HepG2 (cell line): ENCODE measurements around the gene LAMB3.

ENCODE experiments used
- CBFB ChIP-seq: sonication (generic); formaldehyde crosslinking; IDR thresholded peaks from 2 replicates; pipeline ENCODE4 v1.4.0; 2020; ENCODE audit warnings: missing genetic modification reagents
- ETV6 ChIP-seq: sonication (generic); formaldehyde crosslinking; conservative IDR thresholded peaks from 2 replicates; pipeline ENCODE4 v1.4.0; 2020; ENCODE audit warnings: missing genetic modification reagents
- FOSL1 ChIP-seq: sonication (generic); formaldehyde crosslinking; IDR thresholded peaks from 2 replicates; pipeline ENCODE4 v1.9.0; 2021; ENCODE audit warnings: missing genetic modification reagents, borderline replicate concordance
- FOXA1 ChIP-seq, 2 experiments: fragments of 450-650 bp in 1 of 2; sonication (generic) in 1 of 2; formaldehyde crosslinking in 1 of 2; IDR thresholded peaks; 2 replicates each; pipeline versions ENCODE4 v1.4.0 to v1.6.1; 2016 to 2020; ENCODE audit warnings: missing genetic modification reagents in 1 of 2
- GMEB1 ChIP-seq: sonication (generic); formaldehyde crosslinking; IDR thresholded peaks from 2 replicates; pipeline ENCODE4 v1.5.1; 2020; ENCODE audit warnings: missing genetic modification reagents, mild to moderate bottlenecking, borderline replicate concordance
- LBX2 ChIP-seq: sonication (generic); formaldehyde crosslinking; IDR thresholded peaks from 2 replicates; pipeline ENCODE4 v1.5.0; 2020; ENCODE audit warnings: missing genetic modification reagents, mild to moderate bottlenecking, borderline replicate concordance
- MTA3 ChIP-seq: sonication (generic); formaldehyde crosslinking; IDR thresholded peaks from 2 replicates; pipeline ENCODE4 v1.4.0; 2020; ENCODE audit warnings: missing genetic modification reagents
- POLR2A ChIP-seq, 2 experiments: IDR thresholded peaks; 2 replicates each; pipeline ENCODE4 v1.6.1; 2011; ENCODE audit warnings: low read depth in 2 of 2, low read length in 2 of 2, mild to moderate bottlenecking in 1 of 2, moderate library complexity in 1 of 2; ENCODE audit not compliant: insufficient read depth in 1 of 2
- SIX1 ChIP-seq: sonication (generic); formaldehyde crosslinking; IDR thresholded peaks from 2 replicates; pipeline ENCODE4 v1.4.0; 2020; ENCODE audit warnings: missing genetic modification reagents, borderline replicate concordance
- SP1 ChIP-seq, 2 experiments: fragments of 450-650 bp in 1 of 2; sonication (generic) in 1 of 2; formaldehyde crosslinking in 1 of 2; IDR thresholded peaks; 2 replicates each; pipeline versions ENCODE4 v1.4.0 to v1.6.1; 2016 to 2020; ENCODE audit warnings: missing genetic modification reagents in 1 of 2
- ZNF687 ChIP-seq: sonication (generic); formaldehyde crosslinking; IDR thresholded peaks from 2 replicates; pipeline ENCODE4 v1.5.1; 2020; ENCODE audit warnings: mild to moderate bottlenecking, missing genetic modification reagents, moderate library complexity
- TF ChIP-seq, protein P1 (sequence below): sonication (generic); formaldehyde crosslinking; IDR thresholded peaks from 2 replicates; pipeline ENCODE4 v1.5.0; 2020; ENCODE audit warnings: mild to moderate bottlenecking, missing genetic modification reagents, moderate library complexity
- TF ChIP-seq, protein P2 (sequence below): sonication (generic); formaldehyde crosslinking; IDR thresholded peaks from 2 replicates; pipeline ENCODE4 v1.4.0; 2020; ENCODE audit warnings: mild to moderate bottlenecking, missing genetic modification reagents
- TF ChIP-seq, protein P3 (sequence below): sonication (generic); formaldehyde crosslinking; IDR thresholded peaks from 2 replicates; pipeline ENCODE4 v1.4.0; 2020; ENCODE audit warnings: mild to moderate bottlenecking, missing genetic modification reagents

DNA sequence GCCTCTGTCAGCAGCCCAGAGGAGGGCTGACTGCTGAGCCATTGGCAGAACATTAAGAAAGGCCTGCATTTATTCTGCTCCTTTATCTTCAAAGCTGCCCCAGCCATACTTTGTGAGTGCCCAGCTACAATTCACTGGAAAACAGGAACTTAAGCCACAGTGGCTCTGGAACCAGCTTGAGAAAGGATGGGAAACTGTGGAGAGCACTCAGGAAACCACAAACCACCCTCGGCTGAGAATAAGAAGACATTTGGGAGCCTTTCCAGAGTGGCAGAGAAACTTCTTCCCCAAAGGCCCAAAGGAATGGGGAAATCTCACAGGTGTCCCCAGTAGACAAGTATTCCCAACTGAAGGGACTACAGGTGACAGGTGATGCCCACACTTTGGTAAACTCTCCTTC, 1.8 kb downstream of the LAMB3 start:
- no peak for TF ChIP-seq SIX1 (CRISPR knock-in tag)
- TF ChIP-seq FOSL1 (CRISPR knock-in tag): no peak
- TF ChIP-seq SP1 (IDR thresholded peaks at IDR 0.05): no peak
- TF ChIP-seq SP1 (CRISPR knock-in tag; IDR thresholded peaks at IDR 0.05): no peak
- TF ChIP-seq FOXA1 (IDR thresholded peaks at IDR 0.05): no peak
- no peak for TF ChIP-seq FOXA1 (CRISPR knock-in tag; IDR thresholded peaks at IDR 0.05)
- TF ChIP-seq POLR2A (IDR thresholded peaks at IDR 0.05; ENCODE audit: insufficient read depth in 1 of 2, low read depth in 2 of 2, low read length in 2 of 2): no peak
- TF ChIP-seq, protein P1, sequence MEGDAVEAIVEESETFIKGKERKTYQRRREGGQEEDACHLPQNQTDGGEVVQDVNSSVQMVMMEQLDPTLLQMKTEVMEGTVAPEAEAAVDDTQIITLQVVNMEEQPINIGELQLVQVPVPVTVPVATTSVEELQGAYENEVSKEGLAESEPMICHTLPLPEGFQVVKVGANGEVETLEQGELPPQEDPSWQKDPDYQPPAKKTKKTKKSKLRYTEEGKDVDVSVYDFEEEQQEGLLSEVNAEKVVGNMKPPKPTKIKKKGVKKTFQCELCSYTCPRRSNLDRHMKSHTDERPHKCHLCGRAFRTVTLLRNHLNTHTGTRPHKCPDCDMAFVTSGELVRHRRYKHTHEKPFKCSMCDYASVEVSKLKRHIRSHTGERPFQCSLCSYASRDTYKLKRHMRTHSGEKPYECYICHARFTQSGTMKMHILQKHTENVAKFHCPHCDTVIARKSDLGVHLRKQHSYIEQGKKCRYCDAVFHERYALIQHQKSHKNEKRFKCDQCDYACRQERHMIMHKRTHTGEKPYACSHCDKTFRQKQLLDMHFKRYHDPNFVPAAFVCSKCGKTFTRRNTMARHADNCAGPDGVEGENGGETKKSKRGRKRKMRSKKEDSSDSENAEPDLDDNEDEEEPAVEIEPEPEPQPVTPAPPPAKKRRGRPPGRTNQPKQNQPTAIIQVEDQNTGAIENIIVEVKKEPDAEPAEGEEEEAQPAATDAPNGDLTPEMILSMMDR: no peak
- TF ChIP-seq, protein P2, sequence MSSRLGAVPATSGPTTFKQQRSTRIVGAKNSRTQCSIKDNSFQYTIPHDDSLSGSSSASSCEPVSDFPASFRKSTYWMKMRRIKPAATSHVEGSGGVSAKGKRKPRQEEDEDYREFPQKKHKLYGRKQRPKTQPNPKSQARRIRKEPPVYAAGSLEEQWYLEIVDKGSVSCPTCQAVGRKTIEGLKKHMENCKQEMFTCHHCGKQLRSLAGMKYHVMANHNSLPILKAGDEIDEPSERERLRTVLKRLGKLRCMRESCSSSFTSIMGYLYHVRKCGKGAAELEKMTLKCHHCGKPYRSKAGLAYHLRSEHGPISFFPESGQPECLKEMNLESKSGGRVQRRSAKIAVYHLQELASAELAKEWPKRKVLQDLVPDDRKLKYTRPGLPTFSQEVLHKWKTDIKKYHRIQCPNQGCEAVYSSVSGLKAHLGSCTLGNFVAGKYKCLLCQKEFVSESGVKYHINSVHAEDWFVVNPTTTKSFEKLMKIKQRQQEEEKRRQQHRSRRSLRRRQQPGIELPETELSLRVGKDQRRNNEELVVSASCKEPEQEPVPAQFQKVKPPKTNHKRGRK (CRISPR knock-in tag): no peak
- TF ChIP-seq ETV6: no peak
- TF ChIP-seq CBFB (CRISPR knock-in tag): no peak
- no peak for TF ChIP-seq LBX2
- no peak for TF ChIP-seq MTA3 (CRISPR knock-in tag)
- no peak for TF ChIP-seq ZNF687 (CRISPR knock-in tag)
- no peak for TF ChIP-seq GMEB1 (CRISPR knock-in tag)
- TF ChIP-seq, protein P3, sequence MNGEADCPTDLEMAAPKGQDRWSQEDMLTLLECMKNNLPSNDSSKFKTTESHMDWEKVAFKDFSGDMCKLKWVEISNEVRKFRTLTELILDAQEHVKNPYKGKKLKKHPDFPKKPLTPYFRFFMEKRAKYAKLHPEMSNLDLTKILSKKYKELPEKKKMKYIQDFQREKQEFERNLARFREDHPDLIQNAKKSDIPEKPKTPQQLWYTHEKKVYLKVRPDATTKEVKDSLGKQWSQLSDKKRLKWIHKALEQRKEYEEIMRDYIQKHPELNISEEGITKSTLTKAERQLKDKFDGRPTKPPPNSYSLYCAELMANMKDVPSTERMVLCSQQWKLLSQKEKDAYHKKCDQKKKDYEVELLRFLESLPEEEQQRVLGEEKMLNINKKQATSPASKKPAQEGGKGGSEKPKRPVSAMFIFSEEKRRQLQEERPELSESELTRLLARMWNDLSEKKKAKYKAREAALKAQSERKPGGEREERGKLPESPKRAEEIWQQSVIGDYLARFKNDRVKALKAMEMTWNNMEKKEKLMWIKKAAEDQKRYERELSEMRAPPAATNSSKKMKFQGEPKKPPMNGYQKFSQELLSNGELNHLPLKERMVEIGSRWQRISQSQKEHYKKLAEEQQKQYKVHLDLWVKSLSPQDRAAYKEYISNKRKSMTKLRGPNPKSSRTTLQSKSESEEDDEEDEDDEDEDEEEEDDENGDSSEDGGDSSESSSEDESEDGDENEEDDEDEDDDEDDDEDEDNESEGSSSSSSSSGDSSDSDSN: no peak
